CD4-positive, alpha-beta T cell (primary cell): ENCODE results near the gene TCAP. TPM values are rescaled to one million over a fixed set of nuclear protein-coding genes. Genes with fewer than 3 reads are reported as not detected.

ENCODE experiments used
- ATAC-seq: fragments of 200-7000 bp; cut with Tn5 transposase; one replicate; pipeline ENCODE4 v1.10.0; 2022; ENCODE audit warnings: mild to moderate bottlenecking; ENCODE audit not compliant: poor library complexity
- CTCF ChIA-PET: fragments of 350-600 bp; sonication (Branson Sonifier 250); formaldehyde crosslinking; loops from one replicate; lab custom pipeline; 2021; ENCODE audit warnings: antibody characterized with exemption, inconsistent platforms; lab: Charles Lee
- POLR2A ChIA-PET: fragments of 350-600 bp; sonication (Branson Sonifier 250); formaldehyde crosslinking; loops from one replicate; lab custom pipeline; 2021; ENCODE audit warnings: antibody characterized with exemption, inconsistent platforms; lab: Charles Lee
- DNase-seq, 14 experiments: peaks; one replicate each; pipeline ENCODE4 v3.0.0-alpha.2; 2013 to 2020; ENCODE audit warnings: mixed read lengths in 2 of 14
- H3K27ac ChIP-seq, 2 donors: one replicate each; pipeline versions ENCODE4 v1.5.1 to v1.7.0; 2013; ENCODE audit warnings: low read length in 2 of 2, low read depth in 1 of 2, mild to moderate bottlenecking in 1 of 2
- H3K27me3 ChIP-seq, 2 experiments: 1 replicate in 1 of 2; 2 replicates in 1 of 2; pipeline versions ENCODE4 v1.6.1 to v1.7.0; 2013; ENCODE audit warnings: low read length in 2 of 2, control low read depth in 1 of 2, mild to moderate bottlenecking in 1 of 2, moderate library complexity in 1 of 2; ENCODE audit not compliant: insufficient read depth in 2 of 2, control insufficient read depth in 1 of 2
- H3K36me3 ChIP-seq: one replicate; pipeline ENCODE4 v1.6.1; 2013; ENCODE audit warnings: low read length, control low read depth; ENCODE audit not compliant: insufficient read depth
- H3K4me1 ChIP-seq: one replicate; pipeline ENCODE4 v1.6.1; 2013; ENCODE audit warnings: low read length, control low read depth; ENCODE audit not compliant: insufficient read depth
- H3K4me3 ChIP-seq: one replicate; pipeline ENCODE4 v1.5.1; 2013; ENCODE audit warnings: mild to moderate bottlenecking, low read length, moderate library complexity
- H3K9me3 ChIP-seq, 2 experiments: 1 replicate in 1 of 2; 2 replicates in 1 of 2; pipeline versions ENCODE4 v1.6.1 to v1.7.0; 2013; ENCODE audit warnings: low read length in 2 of 2, mild to moderate bottlenecking in 2 of 2, control low read depth in 1 of 2, moderate library complexity in 1 of 2; ENCODE audit not compliant: control insufficient read depth in 1 of 2, insufficient read depth in 1 of 2
- H3K27ac Mint-ChIP-seq: one replicate; pipeline ENCODE4 v1.8.0; 2020; ENCODE audit warnings: mixed read lengths
- H3K27me3 Mint-ChIP-seq: one replicate; pipeline ENCODE4 v1.8.0; 2021; ENCODE audit warnings: mixed read lengths
- H3K36me3 Mint-ChIP-seq: one replicate; pipeline ENCODE4 v1.8.0; 2021; ENCODE audit warnings: low read depth, mixed read lengths
- H3K4me1 Mint-ChIP-seq: one replicate; pipeline ENCODE4 v1.8.0; 2021; ENCODE audit warnings: low read depth, mixed read lengths
- H3K4me3 Mint-ChIP-seq: one replicate; pipeline ENCODE4 v1.8.0; 2020; ENCODE audit warnings: mild to moderate bottlenecking, mixed read lengths
- H3K9me3 Mint-ChIP-seq: one replicate; pipeline ENCODE4 v1.8.0; 2020; ENCODE audit warnings: mixed read lengths
- intact Hi-C, 2 experiments: fragments of 100-400 bp; cut with DNase I in 1 of 2; cut with micrococcal nuclease in 1 of 2; formaldehyde crosslinking; loops; one replicate each; pipeline versions ENCODE4 v1.15.1 to v1.9.0; 2023 to 2025; cut with DNase I, micrococcal nuclease
- total RNA-seq, 174 experiments: library from RNA in 2 of 174; stranded (reverse) in 2 of 174; gene quantifications; one replicate each; pipeline ENCODE4 v1.2.3 and lab custom pipeline; 2021 to 2026
- TF ChIP-seq, protein P1 (sequence below): fragments of 200-600 bp; IDR thresholded peaks from one replicate; pipeline ENCODE4 v1.8.0; 2022; ENCODE audit warnings: antibody characterized with exemption, mild to moderate bottlenecking

The TCAP gene
- total RNA-seq, 2 experiments from 2014 or later, result 6.4 TPM

DNA sequence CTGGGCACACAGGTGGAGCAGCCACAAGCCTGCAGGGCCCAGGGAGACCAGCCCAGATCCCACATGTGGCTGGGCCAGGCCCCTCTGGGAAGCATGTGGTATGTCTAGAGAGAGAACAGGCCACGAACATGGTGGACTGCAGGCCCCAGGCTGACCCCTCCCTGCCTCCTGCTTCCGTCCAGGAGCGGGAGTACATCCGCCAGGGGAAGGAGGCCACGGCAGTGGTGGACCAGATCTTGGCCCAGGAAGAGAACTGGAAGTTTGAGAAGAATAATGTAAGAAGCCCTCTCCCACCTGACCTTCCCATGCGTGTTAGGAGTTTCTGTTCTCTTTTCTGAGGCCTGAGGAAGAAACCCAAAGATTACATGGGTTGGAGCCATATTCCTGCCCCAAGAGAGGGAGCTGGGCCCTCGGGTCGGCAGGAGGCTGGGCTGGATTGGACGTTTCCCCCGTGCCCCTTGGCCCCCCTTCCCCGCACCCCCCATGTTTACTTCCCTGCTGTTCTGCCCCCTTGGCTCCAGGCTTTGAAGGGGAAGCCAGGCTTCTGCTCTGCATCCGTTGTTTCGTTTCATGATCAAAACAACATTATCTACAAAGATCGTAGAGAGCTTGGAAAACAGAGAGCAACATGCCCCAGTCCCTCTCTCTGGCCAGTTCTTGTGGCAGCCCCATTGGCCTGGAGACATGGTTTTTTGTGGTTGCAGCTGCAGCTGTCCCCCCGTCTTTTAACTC lies 5.7 kb upstream of the TCAP start:
- Histone ChIP-seq H3K4me3 (no peak overlapping the region), H3K27me3 (no peaks in the 10 kb centered on the region), H3K27ac (peak overlapping the region in 1 of 2 donors; percentile 7), H3K4me1 (peaks cover 31% of the 10 kb centered on the region), H3K36me3 (peaks cover 67% of the 10 kb centered on the region), H3K9me3 (no peaks in the 10 kb centered on the region)
- CTCF ChIA-PET, result no interaction called here
- H3K27me3 Mint-ChIP-seq, result no peaks in the 10 kb centered on the region
- H3K27ac Mint-ChIP-seq, result peak overlapping the region; percentile 88
- peaks cover 41% of the 10 kb centered on the region for H3K4me1 Mint-ChIP-seq
- H3K36me3 Mint-ChIP-seq, result peaks cover 70% of the 10 kb centered on the region
- H3K9me3 Mint-ChIP-seq, result no peaks in the 10 kb centered on the region
- POLR2A ChIA-PET, result interaction anchor here (1.0 to 1.4 kb wide), 4 partner anchors 9 to 267 kb away, joined by 3 to 9 read pairs (median 4); partner anchors contain the start of genes LRRC3C, ORMDL3, PNMT and STARD3
- H3K4me3 Mint-ChIP-seq, result peak overlapping the region; percentile 55
- peak in 1 of 14 experiments; percentile 30 for DNase-seq
- intact Hi-C loops, result no loop called here
- peak; percentile 53 for ATAC-seq
- TF ChIP-seq, protein P1, sequence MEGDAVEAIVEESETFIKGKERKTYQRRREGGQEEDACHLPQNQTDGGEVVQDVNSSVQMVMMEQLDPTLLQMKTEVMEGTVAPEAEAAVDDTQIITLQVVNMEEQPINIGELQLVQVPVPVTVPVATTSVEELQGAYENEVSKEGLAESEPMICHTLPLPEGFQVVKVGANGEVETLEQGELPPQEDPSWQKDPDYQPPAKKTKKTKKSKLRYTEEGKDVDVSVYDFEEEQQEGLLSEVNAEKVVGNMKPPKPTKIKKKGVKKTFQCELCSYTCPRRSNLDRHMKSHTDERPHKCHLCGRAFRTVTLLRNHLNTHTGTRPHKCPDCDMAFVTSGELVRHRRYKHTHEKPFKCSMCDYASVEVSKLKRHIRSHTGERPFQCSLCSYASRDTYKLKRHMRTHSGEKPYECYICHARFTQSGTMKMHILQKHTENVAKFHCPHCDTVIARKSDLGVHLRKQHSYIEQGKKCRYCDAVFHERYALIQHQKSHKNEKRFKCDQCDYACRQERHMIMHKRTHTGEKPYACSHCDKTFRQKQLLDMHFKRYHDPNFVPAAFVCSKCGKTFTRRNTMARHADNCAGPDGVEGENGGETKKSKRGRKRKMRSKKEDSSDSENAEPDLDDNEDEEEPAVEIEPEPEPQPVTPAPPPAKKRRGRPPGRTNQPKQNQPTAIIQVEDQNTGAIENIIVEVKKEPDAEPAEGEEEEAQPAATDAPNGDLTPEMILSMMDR, result no peak

DNA sequence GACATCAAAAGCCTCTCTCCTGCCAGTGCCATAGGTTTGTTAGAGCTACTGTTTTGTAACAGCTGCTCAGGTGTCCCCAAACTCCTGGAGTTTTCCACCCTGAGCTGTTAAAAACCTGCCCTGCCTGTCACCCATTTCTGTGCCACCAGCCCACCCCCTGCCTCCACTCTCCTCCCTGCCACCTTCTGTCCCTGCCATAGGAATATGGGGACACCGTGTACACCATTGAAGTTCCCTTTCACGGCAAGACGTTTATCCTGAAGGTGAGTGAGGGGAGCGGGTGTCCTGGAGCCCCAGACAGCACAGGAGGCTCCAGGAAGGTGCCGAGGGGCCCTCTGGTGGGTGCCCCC lies 5.2 kb upstream of the TCAP start:
- H3K27me3 Mint-ChIP-seq, result peaks cover under 1% of the 10 kb centered on the region
- H3K36me3 ChIP-seq, result peaks cover 61% of the 10 kb centered on the region
- H3K9me3 Mint-ChIP-seq, result no peaks in the 10 kb centered on the region
- no peaks in the 10 kb centered on the region for H3K9me3 ChIP-seq
- peak overlapping the region; percentile 55 for H3K4me3 Mint-ChIP-seq
- H3K27me3 ChIP-seq, result no peaks in the 10 kb centered on the region
- ChIA-PET POLR2A (interaction anchor here (1.0 to 1.4 kb wide), 4 partner anchors 9 to 267 kb away, joined by 3 to 9 read pairs (median 4); partner anchors contain the start of genes LRRC3C, ORMDL3, PNMT and STARD3), CTCF (no interaction called here)
- H3K27ac Mint-ChIP-seq, result peak overlapping the region; percentile 88
- peaks cover 27% of the 10 kb centered on the region for H3K4me1 ChIP-seq
- DNase-seq, result no peak
- TF ChIP-seq, protein P1, result no peak
- intact Hi-C loops, result no loop called here
- no peak overlapping the region for H3K4me3 ChIP-seq
- H3K4me1 Mint-ChIP-seq, result peaks cover 36% of the 10 kb centered on the region
- H3K27ac ChIP-seq, result peak overlapping the region in 1 of 2 donors; percentile 7
- ATAC-seq, result no peak
- peaks cover 68% of the 10 kb centered on the region for H3K36me3 Mint-ChIP-seq

DNA sequence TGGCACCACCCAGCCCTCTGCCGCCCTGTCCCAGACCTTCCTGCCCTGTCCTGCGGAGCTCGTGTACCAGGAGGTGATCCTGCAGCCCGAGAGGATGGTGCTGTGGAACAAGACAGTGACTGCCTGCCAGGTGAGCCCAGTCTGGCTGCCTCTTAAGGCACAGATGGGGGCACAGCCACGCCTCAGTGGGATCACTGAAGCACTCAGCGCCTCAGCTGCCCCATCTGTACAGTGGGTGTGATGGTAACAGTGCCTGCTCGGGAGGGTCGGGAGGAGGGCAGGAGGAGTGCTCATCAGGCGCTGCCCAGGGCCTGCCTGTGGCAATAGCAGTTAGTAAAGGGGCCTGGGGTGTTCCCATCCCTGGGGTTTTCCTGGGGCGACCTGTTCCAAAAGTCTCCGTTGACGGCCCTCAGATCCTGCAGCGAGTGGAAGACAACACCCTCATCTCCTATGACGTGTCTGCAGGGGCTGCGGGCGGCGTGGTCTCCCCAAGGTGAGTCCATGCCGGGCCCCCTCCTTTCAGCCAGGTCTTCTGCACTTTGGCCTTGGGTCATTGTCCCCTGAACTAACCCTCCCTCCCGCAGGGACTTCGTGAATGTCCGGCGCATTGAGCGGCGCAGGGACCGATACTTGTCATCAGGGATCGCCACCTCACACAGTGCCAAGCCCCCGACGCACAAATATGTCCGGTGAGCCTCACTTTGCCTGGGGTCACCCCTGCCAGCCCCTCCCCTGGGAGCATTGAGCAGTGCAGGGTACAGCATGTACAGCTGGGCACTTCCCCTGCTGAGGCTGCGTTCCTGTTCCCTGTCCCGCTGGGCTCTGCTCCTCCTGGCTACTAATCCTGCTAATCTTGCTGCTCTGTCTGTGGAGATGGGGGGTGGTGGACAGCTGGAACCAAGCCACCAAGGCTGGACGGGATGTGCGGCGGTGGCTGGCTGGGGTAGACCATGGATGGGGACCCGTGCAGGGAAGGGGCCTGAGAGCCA lies 4.5 kb upstream of the TCAP start:
- Mint-ChIP-seq H3K27me3 (peaks cover 7% of the 10 kb centered on the region), H3K4me3 (no peak overlapping the region), H3K9me3 (no peaks in the 10 kb centered on the region), H3K36me3 (peaks cover 61% of the 10 kb centered on the region), H3K4me1 (peaks cover 29% of the 10 kb centered on the region), H3K27ac (peak overlapping the region; percentile 88)
- POLR2A ChIA-PET, result interaction anchor here (1.2 to 1.4 kb wide), 3 partner anchors 8 to 266 kb away, joined by 3 to 9 read pairs (median 4); partner anchors contain the start of genes LRRC3C, ORMDL3, PNMT and STARD3
- H3K4me3 ChIP-seq, result no peak overlapping the region
- ATAC-seq, result no peak
- intact Hi-C loops, result no loop called here
- peaks cover 24% of the 10 kb centered on the region for H3K4me1 ChIP-seq
- peaks cover 60% of the 10 kb centered on the region for H3K36me3 ChIP-seq
- CTCF ChIA-PET, result no interaction called here
- peaks cover 0 to under 1% of the 10 kb centered on the region in 2 experiments for H3K27me3 ChIP-seq
- no peak for DNase-seq
- no peaks in the 10 kb centered on the region for H3K9me3 ChIP-seq
- H3K27ac ChIP-seq, result no peak overlapping the region
- TF ChIP-seq, protein P1, result no peak
